Common myeloid progenitor, CD34-positive (primary cell): ENCODE data around the gene ALDH3B2.

Experiments used
- CTCF ChIA-PET: fragments of 350-600 bp; sonication (Branson Sonifier 250); formaldehyde crosslinking; loops from one replicate; lab custom pipeline; 2021; ENCODE audit warnings: antibody characterized with exemption; lab: Charles Lee
- POLR2A ChIA-PET: fragments of 350-600 bp; sonication (Branson Sonifier 250); formaldehyde crosslinking; loops from one replicate; lab custom pipeline; 2021; ENCODE audit warnings: antibody characterized with exemption; lab: Charles Lee
- DNase-seq, 3 donors: peaks; one replicate each; pipeline versions ENCODE4 v3.0.0 to v3.0.0-alpha.2; 2013
- H3K27ac ChIP-seq, 2 experiments: 1 replicate in 1 of 2; 2 replicates in 1 of 2; pipeline ENCODE4 v1.7.0; 2013; ENCODE audit warnings: inconsistent platforms in 2 of 2, low read length in 2 of 2, mild to moderate bottlenecking in 2 of 2, low read depth in 1 of 2, moderate library complexity in 1 of 2; ENCODE audit not compliant: severe bottlenecking in 2 of 2, insufficient read depth in 1 of 2, poor library complexity in 1 of 2
- H3K27me3 ChIP-seq, 5 experiments: replicated peaks in 2 of 5; 1 replicate in 3 of 5; 2 replicates in 2 of 5; pipeline versions ENCODE4 v1.6.1 to v1.7.0; 2013; ENCODE audit warnings: low read length in 4 of 5, mild to moderate bottlenecking in 2 of 5, moderate library complexity in 2 of 5, inconsistent platforms in 1 of 5; ENCODE audit not compliant: insufficient read depth in 5 of 5, control insufficient read depth in 4 of 5
- H3K36me3 ChIP-seq, 4 experiments: 1 replicate in 2 of 4; 2 replicates in 2 of 4; pipeline versions ENCODE4 v1.6.1 to v1.7.0; 2013; ENCODE audit warnings: low read length in 3 of 4, control low read depth in 1 of 4, mild to moderate bottlenecking in 1 of 4; ENCODE audit not compliant: control insufficient read depth in 4 of 4, insufficient read depth in 4 of 4
- H3K4me1 ChIP-seq, 4 experiments: 1 replicate in 3 of 4; 2 replicates in 1 of 4; pipeline versions ENCODE4 v1.6.1 to v1.7.1; 2013; ENCODE audit warnings: low read length in 3 of 4, mild to moderate bottlenecking in 3 of 4, control low read depth in 1 of 4, inconsistent platforms in 1 of 4, moderate library complexity in 1 of 4; ENCODE audit not compliant: control insufficient read depth in 4 of 4, insufficient read depth in 4 of 4; ENCODE audit errors: control extremely low read depth in 1 of 4
- H3K4me3 ChIP-seq, 7 experiments: 1 replicate in 4 of 7; 2 replicates in 3 of 7; pipeline versions ENCODE4 v1.5.1 to v1.7.0; 2013; ENCODE audit warnings: mild to moderate bottlenecking in 7 of 7, low read length in 6 of 7, moderate library complexity in 6 of 7, inconsistent platforms in 2 of 7, low read depth in 2 of 7, control low read depth in 1 of 7; ENCODE audit not compliant: insufficient read depth in 4 of 7, control insufficient read depth in 1 of 7; ENCODE audit errors: extremely low read depth in 1 of 7
- H3K9me3 ChIP-seq, 5 experiments: 1 replicate in 4 of 5; 2 replicates in 1 of 5; pipeline versions ENCODE4 v1.6.1 to v1.7.1; 2013; ENCODE audit warnings: low read length in 4 of 5, mild to moderate bottlenecking in 2 of 5, inconsistent platforms in 1 of 5, low read depth in 1 of 5, moderate library complexity in 1 of 5; ENCODE audit not compliant: control insufficient read depth in 4 of 5, insufficient read depth in 2 of 5; ENCODE audit errors: control extremely low read depth in 1 of 5
- WGBS: methylation state at CpG from one replicate; pipeline ENCODE4 v1.1.5; 2013; ENCODE audit not compliant: insufficient coverage; 5-methylcytosine and 5-hydroxymethylcytosine counted together

The ALDH3B2 gene

GRCh38 chr11:67613960-67614715, 60.3 kb downstream of the ALDH3B2 start:
- ChIA-PET CTCF (interaction anchor here (0.9 to 8.7 kb wide), 16 partner anchors 10 to 84 kb away, joined by 3 to 81 read pairs (median 4); partner anchors contain the start of genes GSTP1 and NUDT8), POLR2A (interaction anchor here (0.5 to 0.6 kb wide), 2 partner anchors 16 to 34 kb away, joined by 3 read pairs; no protein-coding TSS in a partner anchor)
- peaks cover 0 to 33% (median 32%) of the 10 kb centered on the region in 4 experiments for H3K4me1 ChIP-seq
- DNase-seq, result peak; percentile 80 to 96 (median 94)
- 11% methylated on average over 21 of the region's 23 CpGs for WGBS
- peak overlapping the region in 1 of 2 experiments; percentile 74 for H3K27ac ChIP-seq
- H3K27me3 ChIP-seq, result no peaks in the 10 kb centered on the region
- H3K4me3 ChIP-seq, result peak overlapping the region in 5 of 7 experiments; percentile 29 to 71 (median 53)
- peaks cover 2 to 41% (median 29%) of the 10 kb centered on the region in 4 experiments for H3K36me3 ChIP-seq
- H3K9me3 ChIP-seq, result no peaks in the 10 kb centered on the region

- no peak for DNase-seq
- Histone ChIP-seq H3K36me3 (peaks cover 2 to 48% (median 31%) of the 10 kb centered on the region in 4 experiments), H3K27me3 (no peaks in the 10 kb centered on the region), H3K4me3 (peak overlapping the region in 3 of 7 experiments; percentile 36 to 71 (median 58)), H3K27ac (peak overlapping the region; percentile 28 to 74), H3K9me3 (no peaks in the 10 kb centered on the region), H3K4me1 (peaks cover 0 to 33% (median 32%) of the 10 kb centered on the region in 4 experiments)
- ChIA-PET POLR2A (no interaction called here), CTCF (interaction anchor here (0.8 to 8.7 kb wide), 12 partner anchors 9 to 187 kb away, joined by 3 to 81 read pairs (median 4); partner anchors contain the start of genes GSTP1 and NUDT8)
- 77% methylated on average over 10 of the region's 17 CpGs for WGBS
These were observed 61.0 kb downstream of the ALDH3B2 start for GRCh38 chr11:67613313-67613959.

DNA sequence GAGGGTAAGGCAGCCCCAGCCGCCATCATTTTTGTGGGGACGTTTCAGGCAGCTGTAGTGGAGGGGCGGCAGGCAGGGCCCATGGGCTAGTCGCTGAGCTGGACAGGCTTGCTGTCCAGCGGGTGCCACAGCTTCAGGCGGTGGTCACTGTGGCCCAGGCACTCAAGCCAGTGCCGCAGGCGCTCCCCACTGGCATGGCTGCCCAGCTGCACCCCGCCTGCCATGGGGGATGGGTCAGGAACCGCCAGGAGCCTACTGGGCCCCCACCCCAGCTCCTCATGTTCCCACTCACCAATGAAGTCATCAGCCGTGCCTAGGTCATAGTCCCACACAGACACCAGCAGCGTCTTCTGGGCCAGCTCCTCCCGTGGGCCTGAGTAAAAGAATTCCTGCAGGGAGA, 61.7 kb downstream of the ALDH3B2 start:
- no peak for DNase-seq
- H3K4me1 ChIP-seq, result peaks cover 0 to 37% (median 34%) of the 10 kb centered on the region in 4 experiments
- WGBS, result 95% methylated on average over 10 of the region's 13 CpGs
- ChIA-PET POLR2A (no interaction called here), CTCF (interaction anchor here (0.8 to 8.7 kb wide), 4 partner anchors 17 to 188 kb away, joined by 3 to 81 read pairs (median 11); partner anchors contain the start of genes GSTP1 and NUDT8)
- no peak overlapping the region for H3K4me3 ChIP-seq
- peaks cover 2 to 52% (median 31%) of the 10 kb centered on the region in 4 experiments for H3K36me3 ChIP-seq
- no peaks in the 10 kb centered on the region for H3K9me3 ChIP-seq
- H3K27ac ChIP-seq, result no peak overlapping the region
- H3K27me3 ChIP-seq, result no peaks in the 10 kb centered on the region
